A549 treated with DMSO at 1 μM for 4 hours (cell line): Measurements from ENCODE around the gene CST11. TPM values are rescaled to one million over a fixed set of nuclear protein-coding genes. Genes with fewer than 3 reads are reported as not detected.

ENCODE experiments used
- total RNA-seq: library from RNA; stranded (reverse); fragments of 200-300 nt; extraction: Qiagen RNA extraction; gene quantifications from 5 replicates; pipeline ENCODE4 v1.2.3, GENCODE V29; 2022; ENCODE audit warnings: low read depth

Gene CST11
- not detected in 5 replicates for total RNA-seq

GRCh38 chr20:23452776-23453175 is at the start of gene CST11:
Gene CST11, minus strand, starts transcription at chr20:23452876. Its CDS starts 65 bp downstream, at chr20:23452811.

GRCh38 chr20:23490817-23491216 is 38.1 kb upstream of the CST11 start, which contains the start of gene CST8:
Gene CST8, plus strand, starts transcription at chr20:23491117. Its CDS starts 551 bp downstream, at chr20:23491668.

GRCh38 chr20:23420943-23421931 is 31.4 kb downstream of the CST11 start, which contains the start of gene NAPB:
Gene NAPB, minus strand, starts transcription at chr20:23421488. Its CDS starts 86 bp downstream, at chr20:23421402.

Other genes with a start within 250 kb of the CST11 start
- gene NXT1, start 102.1 kb downstream of the CST11 start, total RNA-seq: 57.9 to 74.5 TPM (median 70.9 TPM) in 5 replicates
- 9.5 to 13.2 TPM (median 11.6 TPM) in 5 replicates for gene GZF1, start 90.7 kb downstream of the CST11 start, total RNA-seq
- 3.2 to 4.2 TPM (median 3.9 TPM) in 5 replicates for gene NAPB, start 31.4 kb downstream of the CST11 start, total RNA-seq
- gene CSTL1, start 13.2 kb downstream of the CST11 start, total RNA-seq: not detected in 5 replicates
- not detected in 5 replicates for gene CST8, start 38.2 kb upstream of the CST11 start, total RNA-seq
- gene CST9L, start 115.6 kb upstream of the CST11 start, total RNA-seq: not detected in 5 replicates
- gene CST9, start 153.0 kb upstream of the CST11 start, total RNA-seq: not detected in 5 replicates
- gene CST3, start 185.1 kb upstream of the CST11 start, total RNA-seq: 234 to 361 TPM (median 335 TPM) in 5 replicates
- not detected in 5 replicates for gene CST4, start 236.2 kb upstream of the CST11 start, total RNA-seq